M059J (cell line): ENCODE measurements around the gene JAM3. TPM values are rescaled to one million over a fixed set of nuclear protein-coding genes. Genes with fewer than 3 reads are reported as not detected.
A peak's percentile ranks its signal among the peaks of the same experiment; 100 is the strongest.
"Not testable (repeated sequence)": the region's sequence is repeated elsewhere in the genome, so short reads cannot be mapped to it uniquely, and the experiment has no call there.

Experiments
- DNase-seq: peaks from one replicate; pipeline ENCODE4 v3.0.0-alpha.2; 2012; ENCODE audit warnings: low read depth
- total RNA-seq: library from RNA; depleted of rRNA; stranded (reverse); fragments of >200 nt; shearing (Covaris generic); gene quantifications from 2 replicates; pipeline ENCODE4 v1.2.3, GENCODE V29; 2014

Gene JAM3
- total RNA-seq, 1 experiment from 2014 or later: 6.1 TPM

- DNase-seq: no peak
Measured at GRCh38 chr11:134062265-134063123, 6.4 kb upstream of the JAM3 start.

- DNase-seq: no peak
Measured at GRCh38 chr11:134063124-134063495, 5.8 kb upstream of the JAM3 start.

- DNase-seq: no peak
Measured at GRCh38 chr11:134063991-134064747, 4.7 kb upstream of the JAM3 start.

- no peak for DNase-seq
Measured at GRCh38 chr11:134065381-134065780, 3.5 kb upstream of the JAM3 start.

GRCh38 chr11:134066943-134067885, 1.7 kb upstream of the JAM3 start:
- no peak for DNase-seq

GRCh38 chr11:134069426-134070341, 812 bp downstream of the JAM3 start:
- no peak for DNase-seq

- DNase-seq: no peak
Measured at GRCh38 chr11:134070342-134070845, 1.5 kb downstream of the JAM3 start.

GRCh38 chr11:134071306-134071705, 2.4 kb downstream of the JAM3 start:
- DNase-seq: no peak

GRCh38 chr11:134071766-134072402, 3.0 kb downstream of the JAM3 start:
- no peak for DNase-seq

GRCh38 chr11:134072844-134073243, 4.0 kb downstream of the JAM3 start:
- no peak for DNase-seq

GRCh38 chr11:134074346-134074745, 5.5 kb downstream of the JAM3 start:
- no peak for DNase-seq

GRCh38 chr11:134074766-134075165, 5.9 kb downstream of the JAM3 start:
- no peak for DNase-seq

GRCh38 chr11:134079317-134079716, 10.4 kb downstream of the JAM3 start:
- no peak for DNase-seq

- not testable (repeated sequence) for DNase-seq
Measured at GRCh38 chr11:134081258-134081657, 12.4 kb downstream of the JAM3 start.

GRCh38 chr11:134082990-134083389, 14.1 kb downstream of the JAM3 start:
- no peak for DNase-seq

GRCh38 chr11:134086376-134086775, 17.5 kb downstream of the JAM3 start:
- no peak for DNase-seq

- not testable (repeated sequence) for DNase-seq
Measured at GRCh38 chr11:134092006-134092405, 23.1 kb downstream of the JAM3 start.

GRCh38 chr11:134097166-134097565, 28.3 kb downstream of the JAM3 start:
- no peak for DNase-seq

GRCh38 chr11:134098566-134099184, 29.8 kb downstream of the JAM3 start:
- DNase-seq: peak; percentile 12

GRCh38 chr11:134100171-134100570, 31.3 kb downstream of the JAM3 start:
- DNase-seq: no peak
